HUES48 (cell line): ENCODE measurements around the gene PDE6H.

ENCODE experiments used
- H3K27ac ChIP-seq: one replicate; pipeline ENCODE4 v1.7.0; 2013; ENCODE audit warnings: low read depth, low read length, inconsistent platforms
- H3K27me3 ChIP-seq: 2 replicates; pipeline ENCODE4 v1.6.1; 2013; ENCODE audit warnings: mild to moderate bottlenecking, low read length; ENCODE audit not compliant: control insufficient read depth, insufficient read depth
- H3K36me3 ChIP-seq: 2 replicates; pipeline ENCODE4 v1.6.1; 2013; ENCODE audit warnings: low read length; ENCODE audit not compliant: control insufficient read depth, insufficient read depth
- H3K4me1 ChIP-seq: 2 replicates; pipeline ENCODE4 v1.6.1; 2013; ENCODE audit warnings: mild to moderate bottlenecking, low read length; ENCODE audit not compliant: control insufficient read depth, insufficient read depth
- H3K4me3 ChIP-seq: 2 replicates; pipeline ENCODE4 v1.5.1; 2013; ENCODE audit warnings: mild to moderate bottlenecking, low read depth, low read length
- H3K9ac ChIP-seq: 2 replicates; pipeline ENCODE4 v1.6.1; 2013; ENCODE audit warnings: mild to moderate bottlenecking, low read depth, low read length, moderate library complexity
- H3K9me3 ChIP-seq: 2 replicates; pipeline ENCODE4 v1.6.1; 2013; ENCODE audit warnings: low read length; ENCODE audit not compliant: control insufficient read depth, insufficient read depth

PDE6H gene

DNA sequence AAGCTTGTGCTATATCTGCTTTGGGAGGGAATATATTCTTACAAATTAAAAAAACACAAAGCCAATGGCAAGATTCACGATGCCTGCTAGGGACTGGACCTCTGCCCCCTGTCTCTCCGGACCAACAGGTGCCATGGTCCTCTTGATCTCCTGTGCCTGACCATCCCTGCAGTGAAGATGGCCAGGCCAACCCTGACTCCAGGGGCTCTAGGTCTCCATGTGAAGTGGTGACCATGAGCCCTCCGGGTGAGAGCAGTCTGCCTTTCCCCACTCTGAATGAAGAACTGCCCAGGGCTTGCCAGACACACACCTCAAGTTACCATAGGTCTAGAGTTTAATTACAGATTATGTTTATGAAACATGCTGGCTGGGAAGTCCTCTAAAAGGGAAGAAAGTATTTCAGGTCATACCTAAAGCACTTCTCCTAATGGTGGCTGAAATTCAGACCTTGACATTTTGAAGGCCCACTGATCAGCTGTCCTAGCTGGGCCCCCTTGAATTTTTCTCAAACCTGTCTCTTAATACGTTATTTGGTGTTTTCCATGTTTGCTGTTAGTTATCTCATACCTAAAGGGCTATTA lies 12.8 kb upstream of the PDE6H start:
- no peak overlapping the region for H3K27ac ChIP-seq
- H3K4me1 ChIP-seq = no peaks in the 10 kb centered on the region; the same call in none of the 2 replicates
- H3K27me3 ChIP-seq = no peaks in the 10 kb centered on the region
- H3K36me3 ChIP-seq = no peaks in the 10 kb centered on the region
- H3K9me3 ChIP-seq = no peaks in the 10 kb centered on the region
- no peak overlapping the region for H3K4me3 ChIP-seq
- H3K9ac ChIP-seq = no peak overlapping the region

DNA sequence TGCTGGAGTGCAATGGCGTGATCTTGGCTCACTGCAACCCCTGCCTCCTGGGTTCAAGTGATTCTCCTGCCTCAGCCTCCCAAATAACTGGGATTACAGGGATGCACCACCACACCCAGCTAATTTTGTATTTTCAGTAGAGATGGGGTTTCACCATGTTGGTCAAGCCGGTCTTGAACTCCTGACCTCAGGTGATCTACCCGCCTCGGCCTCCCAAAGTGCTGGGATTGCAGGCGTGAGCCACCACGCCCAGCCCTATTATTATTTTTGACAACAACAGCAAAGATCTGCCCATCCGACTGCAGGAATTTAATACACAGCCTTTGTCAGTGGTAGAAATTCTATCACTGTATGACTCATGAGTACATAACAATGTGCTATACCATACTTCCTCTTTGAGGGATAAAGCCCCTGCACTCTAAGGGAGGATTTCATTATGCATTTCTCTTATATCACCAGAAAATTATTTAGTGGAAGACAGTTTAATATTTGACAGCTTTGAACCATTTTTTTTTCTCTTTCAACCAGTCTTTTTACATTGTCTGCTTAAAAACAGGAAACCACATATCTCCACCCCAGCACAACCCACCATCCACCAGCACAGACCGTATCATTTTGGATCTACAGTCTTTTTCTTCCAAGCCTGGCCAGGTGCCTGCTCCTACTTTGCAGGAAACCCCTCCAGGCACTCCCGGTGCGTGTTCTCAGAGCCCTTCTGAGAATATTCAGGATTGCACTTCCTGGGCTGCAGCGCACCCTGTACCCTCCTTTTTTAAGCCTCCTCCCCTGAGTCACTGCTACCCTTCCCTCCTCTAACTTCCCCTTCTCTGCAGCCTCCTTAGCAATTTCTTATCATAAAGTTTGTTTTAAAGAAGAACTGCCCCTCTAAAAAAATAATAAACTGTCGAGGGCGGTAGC lies 12.0 kb upstream of the PDE6H start:
- no peaks in the 10 kb centered on the region; the same call in none of the 2 replicates for H3K4me1 ChIP-seq
- no peaks in the 10 kb centered on the region for H3K9me3 ChIP-seq
- no peak overlapping the region for H3K4me3 ChIP-seq
- no peak overlapping the region for H3K27ac ChIP-seq
- H3K9ac ChIP-seq = no peak overlapping the region
- H3K27me3 ChIP-seq = no peaks in the 10 kb centered on the region
- no peaks in the 10 kb centered on the region for H3K36me3 ChIP-seq

- no peak within 1 kb of the TSS for H3K4me3 ChIP-seq
- H3K4me1 ChIP-seq = no peaks in the 10 kb centered on the region; the same call in none of the 2 replicates
- H3K9me3 ChIP-seq = no peaks in the 10 kb centered on the region
- no peak within 1 kb of the TSS for H3K9ac ChIP-seq
- no peak within 1 kb of the TSS for H3K27ac ChIP-seq
- H3K27me3 ChIP-seq = no peaks in the 10 kb centered on the region
- H3K36me3 ChIP-seq = no peaks in the 10 kb centered on the region
These were observed 11.2 kb upstream of the PDE6H start, which contains the start of gene ARHGDIB for GRCh38 chr12:14961466-14962152. Gene ARHGDIB (minus strand): TSS chr12:14961601. CDS start chr12:14950712, 10,889 bp downstream.

GRCh38 chr12:14962153-14962539 lies 10.7 kb upstream of the PDE6H start:
- Histone ChIP-seq H3K4me3 (no peak overlapping the region), H3K27me3 (no peaks in the 10 kb centered on the region), H3K4me1 (no peaks in the 10 kb centered on the region; the same call in 1 of the 2 replicates), H3K27ac (no peak overlapping the region), H3K9me3 (no peaks in the 10 kb centered on the region), H3K36me3 (no peaks in the 10 kb centered on the region), H3K9ac (no peak overlapping the region)

DNA sequence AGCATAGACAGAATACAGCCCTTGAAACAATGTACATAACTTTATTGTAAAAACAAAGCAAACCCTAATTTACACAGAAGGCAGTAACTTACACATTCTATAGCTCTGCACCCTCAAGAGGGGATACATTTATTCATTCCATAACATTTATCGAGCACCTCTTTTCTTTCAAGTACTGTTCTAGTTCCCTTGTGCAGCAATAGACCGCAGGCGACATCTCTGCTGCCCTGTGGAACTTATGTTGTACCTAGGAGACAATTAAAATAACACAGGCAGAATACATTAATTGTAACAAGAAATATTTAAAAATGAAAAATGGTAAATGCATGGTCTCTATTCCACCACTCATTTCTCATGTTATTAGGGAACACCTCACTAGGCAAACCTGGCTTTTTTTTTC lies 10.0 kb upstream of the PDE6H start:
- no peaks in the 10 kb centered on the region for H3K36me3 ChIP-seq
- no peaks in the 10 kb centered on the region for H3K27me3 ChIP-seq
- H3K9ac ChIP-seq = no peak overlapping the region
- no peaks in the 10 kb centered on the region; the same call in 1 of the 2 replicates for H3K4me1 ChIP-seq
- no peaks in the 10 kb centered on the region for H3K9me3 ChIP-seq
- no peak overlapping the region for H3K4me3 ChIP-seq
- H3K27ac ChIP-seq = no peak overlapping the region

GRCh38 chr12:14963520-14963919 lies 9.3 kb upstream of the PDE6H start:
- Histone ChIP-seq H3K4me3 (no peak overlapping the region), H3K27me3 (no peaks in the 10 kb centered on the region), H3K4me1 (no peaks in the 10 kb centered on the region; the same call in 1 of the 2 replicates), H3K9me3 (no peaks in the 10 kb centered on the region), H3K9ac (no peak overlapping the region), H3K27ac (no peak overlapping the region), H3K36me3 (no peaks in the 10 kb centered on the region)

GRCh38 chr12:14964406-14964805 lies 8.4 kb upstream of the PDE6H start:
- Histone ChIP-seq H3K27me3 (no peaks in the 10 kb centered on the region), H3K9me3 (no peaks in the 10 kb centered on the region), H3K27ac (no peak overlapping the region), H3K4me3 (no peak overlapping the region), H3K4me1 (no peaks in the 10 kb centered on the region; the same call in 1 of the 2 replicates), H3K36me3 (no peaks in the 10 kb centered on the region), H3K9ac (no peak overlapping the region)

DNA sequence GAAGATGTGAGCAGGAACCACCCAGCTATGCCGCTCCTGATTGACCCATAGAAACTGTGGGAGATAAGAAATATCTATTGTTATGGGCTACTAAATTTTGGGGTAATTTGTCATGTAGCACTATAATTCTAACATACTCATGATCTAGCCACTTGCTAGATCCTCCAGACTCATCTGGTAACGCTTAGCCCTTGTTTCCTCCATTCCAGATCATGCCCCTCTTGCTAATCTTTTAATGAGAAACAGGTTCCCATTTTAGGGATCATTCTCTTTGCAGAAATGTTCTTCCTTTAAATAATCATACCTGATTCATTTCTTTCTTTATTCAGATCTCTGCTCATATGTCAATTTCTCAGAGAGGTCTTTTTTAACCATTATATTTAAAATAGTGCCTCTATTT lies 7.6 kb upstream of the PDE6H start:
- Histone ChIP-seq H3K4me1 (no peaks in the 10 kb centered on the region; the same call in 1 of the 2 replicates), H3K9ac (no peak overlapping the region), H3K27ac (no peak overlapping the region), H3K36me3 (no peaks in the 10 kb centered on the region), H3K4me3 (no peak overlapping the region), H3K9me3 (no peaks in the 10 kb centered on the region), H3K27me3 (no peaks in the 10 kb centered on the region)

GRCh38 chr12:14968478-14968877 lies 4.4 kb upstream of the PDE6H start:
- no peak overlapping the region for H3K4me3 ChIP-seq
- no peaks in the 10 kb centered on the region for H3K27me3 ChIP-seq
- no peaks in the 10 kb centered on the region for H3K4me1 ChIP-seq
- H3K9me3 ChIP-seq = no peaks in the 10 kb centered on the region
- no peak overlapping the region for H3K27ac ChIP-seq
- H3K9ac ChIP-seq = no peak overlapping the region
- no peaks in the 10 kb centered on the region for H3K36me3 ChIP-seq

GRCh38 chr12:14970473-14970872 lies 2.4 kb upstream of the PDE6H start:
- Histone ChIP-seq H3K4me3 (no peak overlapping the region), H3K27me3 (no peaks in the 10 kb centered on the region), H3K9me3 (no peaks in the 10 kb centered on the region), H3K27ac (no peak overlapping the region), H3K9ac (no peak overlapping the region), H3K36me3 (no peaks in the 10 kb centered on the region), H3K4me1 (no peaks in the 10 kb centered on the region)

DNA sequence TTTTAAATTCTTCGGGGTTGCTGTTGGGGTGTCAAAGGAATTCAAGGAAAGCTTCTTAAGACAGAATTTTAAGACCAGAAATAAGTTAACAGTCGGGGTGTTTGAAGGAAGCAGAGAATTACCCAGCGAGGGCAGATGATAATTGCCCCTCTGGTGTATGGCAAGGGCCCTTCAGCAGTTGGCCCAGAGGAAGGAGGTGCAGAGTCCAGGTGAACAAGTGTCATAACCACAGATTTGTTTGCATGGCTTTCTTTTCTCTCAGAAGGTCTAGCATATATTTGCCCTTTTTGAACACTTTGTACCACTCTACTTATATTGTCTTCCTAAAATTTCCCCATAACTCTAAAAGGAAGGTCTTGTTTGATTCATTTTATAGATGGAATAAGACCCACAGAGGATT lies 1.8 kb downstream of the PDE6H start:
- Histone ChIP-seq H3K9me3 (no peaks in the 10 kb centered on the region), H3K4me3 (no peak overlapping the region), H3K4me1 (no peaks in the 10 kb centered on the region), H3K27ac (no peak overlapping the region), H3K27me3 (no peaks in the 10 kb centered on the region), H3K36me3 (no peaks in the 10 kb centered on the region), H3K9ac (no peak overlapping the region)
